Effector memory CD8-positive, alpha-beta T cell (primary cell): ENCODE measurements around the gene ARFGAP1.
"Not testable (repeated sequence)": the region's sequence is repeated elsewhere in the genome, so short reads cannot be mapped to it uniquely, and the experiment has no call there.

Source experiments
- ATAC-seq: fragments of 150-1000 bp; cut with Tn5 transposase; replicated peaks from 2 replicates; pipeline ENCODE4 v1.10.0; 2021; ENCODE audit warnings: mild to moderate bottlenecking, moderate library complexity
- DNase-seq, 3 experiments: peaks; one replicate each; pipeline ENCODE4 v3.0.0; 2021
- H3K27ac Mint-ChIP-seq, 2 donors: one replicate each; pipeline ENCODE4 v1.8.0; 2022; ENCODE audit warnings: mild to moderate bottlenecking in 2 of 2, mixed read lengths in 2 of 2, moderate library complexity in 2 of 2
- H3K27me3 Mint-ChIP-seq, 2 donors: one replicate each; pipeline ENCODE4 v1.8.0; 2022; ENCODE audit warnings: mixed read lengths in 2 of 2
- H3K36me3 Mint-ChIP-seq: one replicate; pipeline ENCODE4 v1.8.0; 2022; ENCODE audit warnings: mild to moderate bottlenecking, moderate library complexity, mixed read lengths; ENCODE audit not compliant: insufficient read depth
- H3K4me1 Mint-ChIP-seq, 2 donors: one replicate each; pipeline ENCODE4 v1.8.0; 2022; ENCODE audit warnings: low read depth in 2 of 2, mixed read lengths in 2 of 2
- H3K4me3 Mint-ChIP-seq, 2 donors: one replicate each; pipeline ENCODE4 v1.8.0; 2022; ENCODE audit warnings: mild to moderate bottlenecking in 2 of 2, mixed read lengths in 2 of 2, moderate library complexity in 2 of 2
- H3K9me3 Mint-ChIP-seq, 2 donors: one replicate each; pipeline ENCODE4 v1.8.0; 2022; ENCODE audit warnings: mixed read lengths in 2 of 2

ARFGAP1 gene

GRCh38 chr20:63296531-63297299, 24.1 kb downstream of the ARFGAP1 start:
- H3K9me3 Mint-ChIP-seq = peaks cover 3 to 5% of the 10 kb centered on the region in 2 donors
- peaks cover 8 to 9% of the 10 kb centered on the region in 2 donors for H3K4me1 Mint-ChIP-seq
- H3K27me3 Mint-ChIP-seq = peaks cover 7 to 47% of the 10 kb centered on the region in 2 donors
- ATAC-seq = no peak
- H3K4me3 Mint-ChIP-seq = no peak overlapping the region
- H3K27ac Mint-ChIP-seq = peak overlapping the region in 1 of 2 donors; percentile 15
- DNase-seq = no peak
- H3K36me3 Mint-ChIP-seq = no peaks in the 10 kb centered on the region

- peaks cover 8 to 9% of the 10 kb centered on the region in 2 donors for H3K4me1 Mint-ChIP-seq
- no peak overlapping the region for H3K27ac Mint-ChIP-seq
- no peaks in the 10 kb centered on the region for H3K36me3 Mint-ChIP-seq
- ATAC-seq (no peak), DNase-seq (no peak)
- peaks cover 3 to 8% of the 10 kb centered on the region in 2 donors for H3K9me3 Mint-ChIP-seq
- H3K27me3 Mint-ChIP-seq = peaks cover 7 to 47% of the 10 kb centered on the region in 2 donors
- H3K4me3 Mint-ChIP-seq = no peak overlapping the region
Measured at GRCh38 chr20:63297371-63297781, 24.8 kb downstream of the ARFGAP1 start.

- Mint-ChIP-seq H3K4me3 (no peak overlapping the region), H3K36me3 (no peaks in the 10 kb centered on the region), H3K4me1 (peaks cover 8 to 9% of the 10 kb centered on the region in 2 donors), H3K9me3 (peaks cover 3 to 8% of the 10 kb centered on the region in 2 donors), H3K27ac (no peak overlapping the region), H3K27me3 (peaks cover 7 to 47% of the 10 kb centered on the region in 2 donors)
- ATAC-seq = no peak
- DNase-seq = no peak
Measured at GRCh38 chr20:63297796-63298572, 25.4 kb downstream of the ARFGAP1 start.

GRCh38 chr20:63298731-63299312, 26.2 kb downstream of the ARFGAP1 start:
- H3K27me3 Mint-ChIP-seq = peaks cover 7 to 47% of the 10 kb centered on the region in 2 donors
- H3K4me3 Mint-ChIP-seq = no peak overlapping the region
- H3K36me3 Mint-ChIP-seq = no peaks in the 10 kb centered on the region
- peaks cover 8 to 9% of the 10 kb centered on the region in 2 donors for H3K4me1 Mint-ChIP-seq
- H3K9me3 Mint-ChIP-seq = peaks cover 3 to 8% of the 10 kb centered on the region in 2 donors
- H3K27ac Mint-ChIP-seq = no peak overlapping the region
- no peak for ATAC-seq
- DNase-seq = no peak

GRCh38 chr20:63301671-63302070, 29.1 kb downstream of the ARFGAP1 start:
- H3K36me3 Mint-ChIP-seq = no peaks in the 10 kb centered on the region
- H3K27me3 Mint-ChIP-seq = peaks cover 14 to 42% of the 10 kb centered on the region in 2 donors
- DNase-seq (no peak), ATAC-seq (no peak)
- H3K4me1 Mint-ChIP-seq = no peaks in the 10 kb centered on the region
- H3K4me3 Mint-ChIP-seq = no peak overlapping the region
- H3K9me3 Mint-ChIP-seq = peaks cover 3 to 8% of the 10 kb centered on the region in 2 donors
- no peak overlapping the region for H3K27ac Mint-ChIP-seq

- no peak overlapping the region for H3K27ac Mint-ChIP-seq
- no peak overlapping the region for H3K4me3 Mint-ChIP-seq
- H3K4me1 Mint-ChIP-seq = no peaks in the 10 kb centered on the region
- no peak for ATAC-seq
- no peaks in the 10 kb centered on the region for H3K36me3 Mint-ChIP-seq
- H3K27me3 Mint-ChIP-seq = peaks cover 14 to 39% of the 10 kb centered on the region in 2 donors
- peaks cover 3 to 8% of the 10 kb centered on the region in 2 donors for H3K9me3 Mint-ChIP-seq
- no peak for DNase-seq
Measured at GRCh38 chr20:63303095-63303666, 30.6 kb downstream of the ARFGAP1 start.

GRCh38 chr20:63305393-63305792, 32.8 kb downstream of the ARFGAP1 start:
- DNase-seq = no peak
- no peak for ATAC-seq
- Mint-ChIP-seq H3K36me3 (no peaks in the 10 kb centered on the region), H3K27me3 (peaks cover 13 to 34% of the 10 kb centered on the region in 2 donors), H3K9me3 (peaks cover 3 to 8% of the 10 kb centered on the region in 2 donors), H3K4me1 (peaks cover 0 to 4% of the 10 kb centered on the region in 2 donors), H3K4me3 (no peak overlapping the region), H3K27ac (peak overlapping the region in 1 of 2 donors; percentile 10)

GRCh38 chr20:63305933-63306672, 33.5 kb downstream of the ARFGAP1 start:
- H3K4me1 Mint-ChIP-seq, DNase-seq, ATAC-seq, H3K36me3 Mint-ChIP-seq, H3K4me3 Mint-ChIP-seq, H3K9me3 Mint-ChIP-seq, H3K27ac Mint-ChIP-seq: not testable (repeated sequence)
- peaks cover 13 to 31% of the 10 kb centered on the region in 2 donors for H3K27me3 Mint-ChIP-seq

GRCh38 chr20:63306673-63307537, 34.3 kb downstream of the ARFGAP1 start:
- DNase-seq (no peak), ATAC-seq (no peak)
- Mint-ChIP-seq H3K9me3 (peaks cover 0 to under 1% of the 10 kb centered on the region in 2 donors), H3K27me3 (peaks cover 13 to 28% of the 10 kb centered on the region in 2 donors), H3K4me3 (no peak overlapping the region), H3K36me3 (no peaks in the 10 kb centered on the region), H3K27ac (no peak overlapping the region), H3K4me1 (peaks cover 0 to 4% of the 10 kb centered on the region in 2 donors)

- Mint-ChIP-seq H3K4me3 (no peak overlapping the region), H3K36me3 (no peaks in the 10 kb centered on the region), H3K27me3 (peaks cover 13 to 34% of the 10 kb centered on the region in 2 donors), H3K9me3 (no peaks in the 10 kb centered on the region), H3K4me1 (peaks cover 0 to 4% of the 10 kb centered on the region in 2 donors), H3K27ac (no peak overlapping the region)
- DNase-seq (no peak), ATAC-seq (no peak)
Measured at GRCh38 chr20:63307538-63308217, 35.1 kb downstream of the ARFGAP1 start.

GRCh38 chr20:63308218-63308911, 35.8 kb downstream of the ARFGAP1 start:
- H3K9me3 Mint-ChIP-seq = no peaks in the 10 kb centered on the region
- H3K27ac Mint-ChIP-seq = no peak overlapping the region
- peaks cover 3 to 4% of the 10 kb centered on the region in 2 donors for H3K4me1 Mint-ChIP-seq
- H3K4me3 Mint-ChIP-seq = no peak overlapping the region
- H3K27me3 Mint-ChIP-seq = peaks cover 13 to 41% of the 10 kb centered on the region in 2 donors
- DNase-seq = no peak
- ATAC-seq = no peak
- no peaks in the 10 kb centered on the region for H3K36me3 Mint-ChIP-seq
